Lung (tissue), 12 donors: ENCODE data around the gene PSMA2. TPM values are rescaled to one million over a fixed set of nuclear protein-coding genes. Genes with fewer than 3 reads are reported as not detected.

Experiments
- ATAC-seq: fragments of 200-7000 bp; cut with Tn5 transposase; one replicate; pipeline ENCODE4 v1.9.1; 2020; ENCODE audit warnings: moderate number of reproducible peaks; ENCODE audit not compliant: insufficient read depth, low FRiP score
- DNase-seq, 3 donors: peaks; one replicate each; pipeline ENCODE4 v3.0.0-alpha.2; 2013 to 2017
- H3K27ac ChIP-seq, 2 donors: one replicate each; pipeline ENCODE4 v1.5.1; 2013; ENCODE audit warnings: mild to moderate bottlenecking in 2 of 2, moderate library complexity in 2 of 2, control low read depth in 1 of 2, inconsistent platforms in 1 of 2, low read depth in 1 of 2, low read length in 1 of 2
- H3K27me3 ChIP-seq, 3 donors: one replicate each; pipeline ENCODE4 v1.5.1; 2013; ENCODE audit warnings: low read length in 2 of 3; ENCODE audit not compliant: control insufficient read depth in 3 of 3, insufficient read depth in 3 of 3
- H3K36me3 ChIP-seq, 4 donors: one replicate each; pipeline ENCODE4 v1.5.1; 2013; ENCODE audit warnings: low read length in 4 of 4, mild to moderate bottlenecking in 1 of 4, moderate library complexity in 1 of 4; ENCODE audit not compliant: control insufficient read depth in 4 of 4, insufficient read depth in 4 of 4
- H3K4me1 ChIP-seq, 5 donors: one replicate each; pipeline ENCODE4 v1.5.1; 2013; ENCODE audit warnings: low read length in 5 of 5, mild to moderate bottlenecking in 2 of 5, moderate library complexity in 1 of 5; ENCODE audit not compliant: control insufficient read depth in 5 of 5, insufficient read depth in 5 of 5
- H3K4me3 ChIP-seq: one replicate; pipeline ENCODE4 v1.5.1; 2013; ENCODE audit warnings: mild to moderate bottlenecking, control low read depth, moderate library complexity
- H3K9ac ChIP-seq, 2 donors: one replicate each; pipeline ENCODE4 v1.5.1; 2013; ENCODE audit warnings: low read length in 2 of 2, control low read depth in 1 of 2; ENCODE audit not compliant: insufficient read depth in 1 of 2
- H3K9me3 ChIP-seq, 4 donors: one replicate each; pipeline ENCODE4 v1.5.1; 2013; ENCODE audit warnings: low read length in 3 of 4, mild to moderate bottlenecking in 1 of 4, moderate library complexity in 1 of 4; ENCODE audit not compliant: control insufficient read depth in 4 of 4, insufficient read depth in 3 of 4
- CTCF ChIP-seq: IDR thresholded peaks from 2 replicates; pipeline ENCODE4 v1.5.1; 2012; ENCODE audit warnings: mild to moderate bottlenecking; ENCODE audit errors: control extremely low read depth, extremely low read depth
- WGBS, 2 donors: extraction: QIAGEN DNeasy Blood & Tissue Kit; methylation state at CpG; one replicate each; pipeline ENCODE4 v1.1.7; 2013; 5-methylcytosine and 5-hydroxymethylcytosine counted together
- polyA plus RNA-seq, 2 donors: library from polyadenylated mRNA; stranded (reverse); fragments of 200-250 nt; gene quantifications; one replicate each; pipeline ENCODE4 v1.2.1, GENCODE V29; 2013
- total RNA-seq, 2 donors: library from RNA; depleted of rRNA in 1 of 2; stranded (reverse); fragments of >200 nt in 1 of 2; gene quantifications; one replicate each; pipeline ENCODE4 v1.2.1, GENCODE V29; 2014 to 2021
- donor health status: control.
- donor health status: control.
- donor health status: Bipolar disorder and iron deficiency.
- donor health status: healthy.
- donor health status: DM: yes; HTN: yes; CAD: no.

PSMA2 gene
- total and polyA plus RNA-seq, 4 donors: 41.0 to 125 (median 97.8) TPM

DNA sequence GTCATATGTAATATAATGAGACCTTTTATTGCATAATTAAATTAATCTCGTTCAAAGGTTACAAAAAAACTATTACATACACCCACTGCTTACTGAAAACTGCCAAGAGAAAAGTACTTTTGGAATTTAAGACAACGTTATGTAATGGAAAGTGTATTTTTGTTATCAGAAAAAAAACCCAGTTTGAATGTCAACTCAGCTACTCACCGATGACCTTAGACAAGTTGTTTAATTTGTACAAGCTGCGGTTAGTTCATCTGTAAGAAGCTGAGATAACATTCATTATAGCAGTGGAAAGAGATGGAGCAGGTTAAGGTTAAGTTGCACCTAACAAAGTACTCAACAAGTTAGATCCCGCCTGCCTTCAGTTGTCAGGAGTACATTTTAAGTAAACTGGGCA, 1.1 kb downstream of the PSMA2 start:
- 12 to 30% methylated on average over 5 of the region's 5 CpGs for WGBS, 2 donors
- DNase-seq (peak in 1 of 3 donors; percentile 18), ATAC-seq (no peak)
- H3K27me3 ChIP-seq: no peaks in the 10 kb centered on the region
- peak overlapping the region; percentile 76 to 91 for H3K9ac ChIP-seq
- no peak overlapping the region for H3K4me3 ChIP-seq
- peaks cover 4 to 19% (median 16%) of the 10 kb centered on the region in 4 donors for H3K36me3 ChIP-seq
- no peak for TF ChIP-seq CTCF
- H3K27ac ChIP-seq: no peak overlapping the region
- peaks cover 0 to 23% (median 7%) of the 10 kb centered on the region in 5 donors for H3K4me1 ChIP-seq
- no peaks in the 10 kb centered on the region for H3K9me3 ChIP-seq

GRCh38 chr7:42929449-42929848, 2.5 kb downstream of the PSMA2 start:
- Histone ChIP-seq H3K27me3 (no peaks in the 10 kb centered on the region), H3K4me1 (peaks cover 0 to 23% (median 7%) of the 10 kb centered on the region in 5 donors), H3K4me3 (no peak overlapping the region), H3K9ac (no peak overlapping the region), H3K27ac (no peak overlapping the region), H3K9me3 (no peaks in the 10 kb centered on the region), H3K36me3 (peaks cover 7 to 20% (median 15%) of the 10 kb centered on the region in 4 donors)
- whole genome bisulfite sequencing, 2 donors: 47 to 74% methylated on average over 3 of the region's 3 CpGs
- ATAC-seq (no peak), DNase-seq (no peak)
- TF ChIP-seq CTCF: no peak

- no peak overlapping the region for H3K27ac ChIP-seq
- no peak for TF ChIP-seq CTCF
- DNase-seq (no peak), ATAC-seq (no peak)
- no peaks in the 10 kb centered on the region for H3K27me3 ChIP-seq
- WGBS, 2 donors: 58 to 81% methylated on average over 3 of the region's 3 CpGs
- peaks cover 7 to 25% (median 15%) of the 10 kb centered on the region in 4 donors for H3K36me3 ChIP-seq
- no peak overlapping the region for H3K4me3 ChIP-seq
- H3K9me3 ChIP-seq: no peaks in the 10 kb centered on the region
- H3K4me1 ChIP-seq: peaks cover 0 to 22% (median 7%) of the 10 kb centered on the region in 5 donors
- H3K9ac ChIP-seq: no peak overlapping the region
These were observed 3.2 kb downstream of the PSMA2 start for GRCh38 chr7:42928754-42929153.

- Histone ChIP-seq H3K9me3 (no peaks in the 10 kb centered on the region), H3K4me1 (peaks cover 0 to 16% (median 4%) of the 10 kb centered on the region in 5 donors), H3K4me3 (no peak overlapping the region), H3K27me3 (no peaks in the 10 kb centered on the region), H3K36me3 (peaks cover 7 to 36% (median 18%) of the 10 kb centered on the region in 4 donors), H3K9ac (no peak overlapping the region), H3K27ac (no peak overlapping the region)
- TF ChIP-seq CTCF: no peak
- WGBS, 2 donors: 40 to 72% methylated on average over 5 of the region's 5 CpGs
- no peak for DNase-seq
- no peak for ATAC-seq
These were observed 5.8 kb downstream of the PSMA2 start for GRCh38 chr7:42926204-42926603.
